NCI-H146 (cell line): ENCODE data around the gene PTGES.

Experiments
- DNase-seq: peaks from one replicate; lab custom pipeline; 2025; lab: John Stamatoyannopoulos, UW

Gene PTGES

GRCh38 chr9:129716091-129716490, 36.8 kb downstream of the PTGES start:
- no peak for DNase-seq

- DNase-seq: no peak
Observed at GRCh38 chr9:129714511-129715061, 38.3 kb downstream of the PTGES start.

- no peak for DNase-seq
Observed at GRCh38 chr9:129713402-129713679, 39.5 kb downstream of the PTGES start.

GRCh38 chr9:129712634-129713401, 40.0 kb downstream of the PTGES start:
- no peak for DNase-seq

GRCh38 chr9:129710169-129710453, 42.7 kb downstream of the PTGES start:
- no peak for DNase-seq

GRCh38 chr9:129709438-129710168, 43.2 kb downstream of the PTGES start:
- DNase-seq: no peak

- no peak for DNase-seq
Observed at GRCh38 chr9:129708793-129709192, 44.0 kb downstream of the PTGES start.

GRCh38 chr9:129704807-129705206, 48.0 kb downstream of the PTGES start:
- DNase-seq: no peak

- no peak for DNase-seq
Observed at GRCh38 chr9:129703667-129704355, 49.0 kb downstream of the PTGES start.

GRCh38 chr9:129702589-129703520, 50.0 kb downstream of the PTGES start:
- no peak for DNase-seq

- DNase-seq: no peak
Observed at GRCh38 chr9:129701549-129701948, 51.3 kb downstream of the PTGES start.

GRCh38 chr9:129701054-129701453, 51.8 kb downstream of the PTGES start:
- DNase-seq: no peak

- no peak for DNase-seq
Observed at GRCh38 chr9:129698254-129698757, 54.5 kb downstream of the PTGES start.

- no peak for DNase-seq
Observed at GRCh38 chr9:129697656-129698253, 55.1 kb downstream of the PTGES start.

- DNase-seq: no peak
Observed at GRCh38 chr9:129696944-129697655, 55.7 kb downstream of the PTGES start.

GRCh38 chr9:129695870-129696269, 57.0 kb downstream of the PTGES start:
- DNase-seq: no peak

- no peak for DNase-seq
Observed at GRCh38 chr9:129694243-129694646, 58.6 kb downstream of the PTGES start.

- no peak for DNase-seq
Observed at GRCh38 chr9:129693741-129694140, 59.1 kb downstream of the PTGES start.

GRCh38 chr9:129692534-129692933, 60.3 kb downstream of the PTGES start:
- no peak for DNase-seq
